Mucosa of rectum (tissue), 2 donors: ENCODE measurements around the gene CHN1.
A peak's percentile ranks its signal among the peaks of the same experiment; 100 is the strongest.

Experiments used
- H3K27ac ChIP-seq, 2 donors: one replicate each; pipeline ENCODE4 v1.7.0; 2013; ENCODE audit warnings: inconsistent platforms in 2 of 2, low read depth in 2 of 2, low read length in 2 of 2
- H3K27me3 ChIP-seq, 2 donors: one replicate each; pipeline ENCODE4 v1.7.0; 2013; ENCODE audit warnings: low read length in 2 of 2; ENCODE audit not compliant: control insufficient read depth in 2 of 2, insufficient read depth in 2 of 2
- H3K36me3 ChIP-seq, 2 donors: one replicate each; pipeline ENCODE4 v1.7.0; 2013; ENCODE audit warnings: low read length in 2 of 2; ENCODE audit not compliant: control insufficient read depth in 2 of 2, insufficient read depth in 2 of 2
- H3K4me1 ChIP-seq, 2 donors: one replicate each; pipeline ENCODE4 v1.7.0; 2013; ENCODE audit warnings: low read length in 2 of 2, mild to moderate bottlenecking in 1 of 2; ENCODE audit not compliant: control insufficient read depth in 2 of 2, insufficient read depth in 2 of 2
- H3K4me3 ChIP-seq, 2 donors: one replicate each; pipeline ENCODE4 v1.7.0; 2013; ENCODE audit warnings: low read length in 2 of 2
- H3K9ac ChIP-seq, 2 donors: one replicate each; pipeline ENCODE4 v1.7.0; 2013; ENCODE audit warnings: low read length in 2 of 2, low read depth in 1 of 2, mild to moderate bottlenecking in 1 of 2
- H3K9me3 ChIP-seq, 2 donors: one replicate each; pipeline ENCODE4 v1.7.0; 2013; ENCODE audit warnings: low read length in 2 of 2; ENCODE audit not compliant: control insufficient read depth in 2 of 2
- donor health status: healthy.
- donor health status: Normal muscosa, but diverticular disease.

The CHN1 gene

GRCh38 chr2:174764280-174765255 lies 240.6 kb downstream of the CHN1 start, which contains the start of gene CHRNA1:
CHRNA1 (minus strand) TSS chr2:174764472; CDS start chr2:174764394, 78 bp downstream.
- H3K36me3 ChIP-seq: no peaks in the 10 kb centered on the region
- no peak within 1 kb of the TSS for H3K4me3 ChIP-seq
- H3K4me1 ChIP-seq: peaks cover 2 to 3% of the 10 kb centered on the region in 2 donors
- H3K27me3 ChIP-seq: no peaks in the 10 kb centered on the region
- H3K9ac ChIP-seq: no peak within 1 kb of the TSS
- H3K27ac ChIP-seq: no peak within 1 kb of the TSS
- H3K9me3 ChIP-seq: no peaks in the 10 kb centered on the region

DNA sequence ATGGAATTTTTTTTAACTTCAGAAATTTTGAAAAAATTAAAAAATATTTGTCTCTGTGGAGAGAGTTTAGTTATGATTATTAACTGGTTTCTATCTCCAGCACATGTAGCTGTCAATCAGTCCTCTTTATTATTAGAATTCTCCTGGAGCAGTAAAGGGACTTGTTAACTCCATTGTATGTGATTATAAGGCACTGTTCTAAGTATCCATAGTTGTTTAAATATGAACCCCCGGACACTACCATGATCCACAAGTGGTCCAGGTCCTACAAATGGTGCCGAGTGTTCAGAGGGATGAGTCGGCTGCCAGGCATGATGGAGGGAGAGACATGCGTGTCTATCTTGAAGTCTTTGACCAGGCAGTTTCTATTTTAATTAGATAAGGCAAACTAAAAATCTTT lies 241.4 kb downstream of the CHN1 start:
- H3K9me3 ChIP-seq: no peaks in the 10 kb centered on the region
- no peaks in the 10 kb centered on the region for H3K36me3 ChIP-seq
- peaks cover 7 to 8% of the 10 kb centered on the region in 2 donors for H3K4me1 ChIP-seq
- no peak overlapping the region for H3K4me3 ChIP-seq
- no peak overlapping the region for H3K27ac ChIP-seq
- no peak overlapping the region for H3K9ac ChIP-seq
- H3K27me3 ChIP-seq: no peaks in the 10 kb centered on the region

DNA sequence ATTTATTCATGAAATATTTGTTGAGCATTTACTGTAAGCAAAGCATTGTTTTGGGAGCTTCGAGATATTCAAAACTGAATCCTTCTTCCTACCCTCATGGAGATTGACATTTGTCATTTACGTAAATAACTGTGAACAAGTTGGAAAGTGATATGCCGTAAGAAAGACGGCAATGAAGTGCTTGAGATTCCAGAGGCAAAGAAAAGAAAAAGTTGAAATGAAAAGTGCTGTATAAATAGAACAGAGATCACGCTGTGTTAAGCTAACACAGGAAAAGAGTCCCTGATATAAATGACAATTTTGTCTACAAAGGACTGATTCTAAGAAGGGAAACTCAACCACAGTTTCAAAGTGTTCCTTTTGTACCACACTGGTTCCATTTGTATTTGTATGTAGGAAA lies 242.7 kb downstream of the CHN1 start:
- H3K27ac ChIP-seq: no peak overlapping the region
- no peak overlapping the region for H3K4me3 ChIP-seq
- no peaks in the 10 kb centered on the region for H3K27me3 ChIP-seq
- H3K9ac ChIP-seq: no peak overlapping the region
- no peaks in the 10 kb centered on the region for H3K9me3 ChIP-seq
- peaks cover 7 to 8% of the 10 kb centered on the region in 2 donors for H3K4me1 ChIP-seq
- no peaks in the 10 kb centered on the region for H3K36me3 ChIP-seq

GRCh38 chr2:174761837-174762236 lies 243.3 kb downstream of the CHN1 start:
- no peak overlapping the region for H3K27ac ChIP-seq
- H3K9ac ChIP-seq: no peak overlapping the region
- H3K4me1 ChIP-seq: peaks cover 7 to 8% of the 10 kb centered on the region in 2 donors
- no peak overlapping the region for H3K4me3 ChIP-seq
- no peaks in the 10 kb centered on the region for H3K36me3 ChIP-seq
- H3K27me3 ChIP-seq: no peaks in the 10 kb centered on the region
- no peaks in the 10 kb centered on the region for H3K9me3 ChIP-seq

- Histone ChIP-seq H3K9ac (no peak overlapping the region), H3K27ac (no peak overlapping the region), H3K27me3 (no peaks in the 10 kb centered on the region), H3K4me3 (no peak overlapping the region), H3K9me3 (no peaks in the 10 kb centered on the region), H3K36me3 (no peaks in the 10 kb centered on the region), H3K4me1 (peaks cover 7 to 8% of the 10 kb centered on the region in 2 donors)
These were observed 244.2 kb downstream of the CHN1 start for GRCh38 chr2:174760845-174761473.

DNA sequence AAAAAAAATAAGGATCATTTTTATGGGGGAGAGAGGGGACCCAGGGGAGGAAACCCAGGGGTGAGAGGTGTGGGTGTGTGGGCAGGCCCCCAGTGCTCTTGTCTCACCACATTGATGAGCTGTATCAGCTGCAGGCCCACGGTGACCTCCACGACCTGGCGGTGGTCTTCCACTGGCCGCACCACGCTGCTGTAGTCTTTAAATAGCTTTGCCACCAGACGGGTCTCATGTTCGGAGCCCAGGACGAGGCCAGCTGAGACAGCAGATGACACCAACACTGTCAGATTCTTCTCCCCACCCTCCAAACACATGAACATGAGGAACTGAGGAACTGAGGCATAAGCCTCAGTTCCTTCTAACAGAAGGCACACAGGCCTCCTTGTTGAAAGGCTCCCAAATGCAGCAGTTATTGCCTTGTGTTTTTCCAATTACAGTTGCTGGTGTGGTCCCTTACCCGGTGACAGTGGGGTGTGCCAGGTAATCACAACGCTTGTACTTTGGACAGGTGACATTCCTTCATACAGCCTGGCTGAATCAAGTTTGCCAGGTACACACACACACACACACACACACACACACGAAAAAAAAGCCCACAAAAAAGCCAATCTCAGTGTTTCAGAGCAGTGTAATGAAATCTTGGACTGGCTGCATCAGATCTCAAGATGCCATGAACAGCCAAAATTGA lies 245.7 kb downstream of the CHN1 start:
- no peaks in the 10 kb centered on the region for H3K9me3 ChIP-seq
- H3K4me3 ChIP-seq: peak overlapping the region in 1 of 2 donors; percentile 1
- H3K27ac ChIP-seq: peak overlapping the region; percentile 69 to 70
- no peaks in the 10 kb centered on the region for H3K27me3 ChIP-seq
- H3K9ac ChIP-seq: no peak overlapping the region
- H3K36me3 ChIP-seq: no peaks in the 10 kb centered on the region
- H3K4me1 ChIP-seq: peaks cover 7 to 8% of the 10 kb centered on the region in 2 donors

DNA sequence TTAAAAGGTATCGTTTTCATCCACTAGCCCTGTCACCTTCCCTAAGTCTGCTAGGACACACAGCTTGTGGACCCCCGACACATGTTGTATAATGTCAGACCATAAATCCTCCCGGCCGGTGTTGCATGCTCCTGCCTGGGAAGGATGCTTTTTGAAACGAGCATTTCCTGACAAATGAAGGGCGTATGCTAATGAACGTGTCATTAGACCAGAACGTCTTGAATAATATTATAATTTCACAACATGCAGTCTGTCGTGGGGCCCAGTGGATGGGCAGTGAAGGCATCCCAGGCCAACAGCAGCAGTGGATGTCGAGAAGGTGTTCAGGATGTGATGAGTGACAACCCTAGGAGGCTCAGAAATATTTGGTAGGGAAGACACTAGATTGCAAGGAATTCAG lies 248.4 kb downstream of the CHN1 start:
- H3K27me3 ChIP-seq: no peaks in the 10 kb centered on the region
- no peak overlapping the region for H3K4me3 ChIP-seq
- no peak overlapping the region for H3K27ac ChIP-seq
- no peak overlapping the region for H3K9ac ChIP-seq
- H3K36me3 ChIP-seq: no peaks in the 10 kb centered on the region
- H3K9me3 ChIP-seq: no peaks in the 10 kb centered on the region
- H3K4me1 ChIP-seq: peaks cover 7 to 8% of the 10 kb centered on the region in 2 donors

DNA sequence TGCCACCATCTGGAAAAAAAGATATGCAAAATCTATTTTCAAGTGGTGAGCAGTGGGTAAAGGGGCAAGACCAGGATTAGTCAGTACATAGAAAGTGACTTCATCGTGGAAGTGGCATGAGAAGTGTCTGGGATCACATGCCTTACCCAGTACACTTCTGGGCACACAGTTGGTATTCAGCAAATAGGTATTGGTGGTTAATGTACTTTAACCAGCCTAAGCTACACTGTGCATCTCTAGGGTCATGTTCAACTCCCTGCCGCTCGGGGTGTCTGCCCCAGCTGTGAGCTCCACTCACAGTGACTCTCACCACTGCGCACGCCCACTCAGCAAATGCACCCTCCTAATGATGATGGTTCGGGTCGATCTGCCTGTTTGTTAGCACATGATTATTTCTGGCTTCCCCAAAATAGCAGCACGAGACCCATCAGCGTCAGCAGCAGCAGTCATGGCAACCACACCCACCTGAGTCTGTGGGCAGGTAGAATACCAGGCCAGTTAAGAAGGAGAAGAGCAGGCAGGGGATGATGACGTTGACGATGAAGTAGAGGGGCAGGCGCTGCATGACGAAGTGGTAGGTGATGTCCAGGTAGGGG lies 252.0 kb downstream of the CHN1 start:
- Histone ChIP-seq H3K4me1 (no peaks in the 10 kb centered on the region), H3K36me3 (no peaks in the 10 kb centered on the region)

DNA sequence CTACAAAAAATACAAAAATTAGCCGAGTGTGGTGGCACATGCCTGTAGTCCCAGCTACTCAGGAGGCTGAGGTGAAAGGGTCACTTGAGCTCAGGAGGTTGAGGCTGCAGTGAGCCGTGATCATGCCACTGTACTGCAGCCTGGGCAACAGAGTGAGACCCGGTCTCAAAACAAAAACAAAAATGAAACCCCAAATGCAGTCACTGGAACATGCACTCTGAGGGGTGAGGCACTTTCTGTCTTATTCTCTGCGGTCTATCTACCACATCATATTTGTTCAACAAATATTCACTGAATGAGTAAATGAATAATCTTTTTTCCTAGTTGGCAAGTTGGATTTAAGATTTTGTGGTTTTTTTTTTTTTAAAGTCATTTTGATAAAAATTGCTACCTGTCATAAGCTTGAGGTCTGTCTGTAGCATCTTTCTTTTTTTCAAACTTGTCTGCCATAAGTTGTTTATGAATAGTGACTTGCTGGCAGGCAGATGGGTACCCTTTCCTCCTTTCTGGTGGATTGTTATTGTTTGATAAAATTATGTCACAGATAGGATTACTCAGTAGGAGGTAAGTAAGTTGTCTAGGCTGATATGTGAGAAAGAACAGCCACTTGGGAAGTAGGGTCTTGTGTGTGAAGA lies 252.7 kb downstream of the CHN1 start:
- Histone ChIP-seq H3K4me3 (no peak overlapping the region), H3K9me3 (no peaks in the 10 kb centered on the region), H3K9ac (no peak overlapping the region), H3K36me3 (no peaks in the 10 kb centered on the region), H3K4me1 (no peaks in the 10 kb centered on the region), H3K27me3 (no peaks in the 10 kb centered on the region), H3K27ac (no peak overlapping the region)

More for the DNA sequence above, 252.0 kb downstream of the CHN1 start:
- Histone ChIP-seq H3K27ac (no peak overlapping the region), H3K9me3 (no peaks in the 10 kb centered on the region), H3K4me3 (no peak overlapping the region), H3K9ac (no peak overlapping the region), H3K27me3 (no peaks in the 10 kb centered on the region)
